Chondrocyte (in vitro differentiated cells): ENCODE data around the gene ARTN. TPM values are rescaled to one million over a fixed set of nuclear protein-coding genes. Genes with fewer than 3 reads are reported as not detected.

Experiments
- DNase-seq: peaks from one replicate; pipeline ENCODE4 v3.0.0; 2021; ENCODE audit warnings: mixed read lengths, low spot score
- H3K27ac Mint-ChIP-seq: one replicate; pipeline ENCODE4 v1.8.0; 2021; ENCODE audit warnings: mild to moderate bottlenecking, moderate library complexity, mixed read lengths; ENCODE audit not compliant: unreplicated experiment
- H3K27me3 Mint-ChIP-seq: 2 replicates; pipeline ENCODE4 v1.8.0; 2021; ENCODE audit warnings: low read depth, mixed read lengths
- H3K36me3 Mint-ChIP-seq: 2 replicates; pipeline ENCODE4 v1.8.0; 2021; ENCODE audit warnings: low read depth, mixed read lengths
- H3K4me1 Mint-ChIP-seq: 2 replicates; pipeline ENCODE4 v1.8.0; 2021; ENCODE audit warnings: low read depth, mild to moderate bottlenecking, mixed read lengths
- H3K4me3 Mint-ChIP-seq: one replicate; pipeline ENCODE4 v1.8.0; 2021; ENCODE audit warnings: mild to moderate bottlenecking, moderate library complexity, mixed read lengths; ENCODE audit not compliant: unreplicated experiment
- H3K9me3 Mint-ChIP-seq: 2 replicates; pipeline ENCODE4 v1.8.0; 2021; ENCODE audit warnings: low read depth, mixed read lengths
- total RNA-seq: library from RNA; stranded (reverse); gene quantifications from 3 replicates; pipeline ENCODE4 v1.2.1, GENCODE V29; 2021
- TF ChIP-seq, protein P1 (sequence below): fragments of 200-600 bp; sonication (generic); IDR thresholded peaks from 2 replicates; pipeline ENCODE4 v1.5.0; 2021; ENCODE audit warnings: antibody characterized with exemption, mild to moderate bottlenecking, moderate library complexity

The ARTN gene
- total RNA-seq, 1 donor from 2014 or later: 0.50 TPM

DNA sequence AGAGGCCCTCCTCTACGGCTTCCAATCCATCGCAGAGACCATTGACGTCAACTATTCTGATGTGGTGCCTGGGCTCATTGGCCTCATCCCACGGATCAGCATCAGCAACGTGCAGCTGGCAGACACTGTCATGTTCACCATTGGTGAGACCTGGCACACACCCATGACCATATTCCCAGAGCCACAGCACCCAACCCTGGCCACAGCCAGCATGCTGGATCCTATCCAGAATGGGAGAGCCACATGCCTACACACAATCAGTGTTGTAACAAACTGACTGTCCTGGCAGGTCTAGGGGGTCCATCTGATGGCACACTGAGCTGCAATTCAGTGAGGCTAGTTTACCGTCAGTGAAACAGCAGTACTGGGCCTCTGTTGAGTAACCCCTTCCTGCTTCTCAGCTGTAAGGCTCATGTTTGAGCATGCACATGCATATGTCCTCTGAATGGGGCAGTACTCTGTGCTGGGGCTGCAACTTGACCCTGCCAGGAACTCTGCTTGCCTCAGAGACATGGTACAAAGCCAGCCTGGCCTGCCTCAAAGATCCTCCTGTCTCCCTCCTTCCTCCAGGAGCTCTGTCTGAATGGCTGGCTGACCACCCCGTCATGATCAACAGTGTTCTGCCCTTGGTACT is 23.9 kb downstream of the ARTN start:
- TF ChIP-seq, protein P1, sequence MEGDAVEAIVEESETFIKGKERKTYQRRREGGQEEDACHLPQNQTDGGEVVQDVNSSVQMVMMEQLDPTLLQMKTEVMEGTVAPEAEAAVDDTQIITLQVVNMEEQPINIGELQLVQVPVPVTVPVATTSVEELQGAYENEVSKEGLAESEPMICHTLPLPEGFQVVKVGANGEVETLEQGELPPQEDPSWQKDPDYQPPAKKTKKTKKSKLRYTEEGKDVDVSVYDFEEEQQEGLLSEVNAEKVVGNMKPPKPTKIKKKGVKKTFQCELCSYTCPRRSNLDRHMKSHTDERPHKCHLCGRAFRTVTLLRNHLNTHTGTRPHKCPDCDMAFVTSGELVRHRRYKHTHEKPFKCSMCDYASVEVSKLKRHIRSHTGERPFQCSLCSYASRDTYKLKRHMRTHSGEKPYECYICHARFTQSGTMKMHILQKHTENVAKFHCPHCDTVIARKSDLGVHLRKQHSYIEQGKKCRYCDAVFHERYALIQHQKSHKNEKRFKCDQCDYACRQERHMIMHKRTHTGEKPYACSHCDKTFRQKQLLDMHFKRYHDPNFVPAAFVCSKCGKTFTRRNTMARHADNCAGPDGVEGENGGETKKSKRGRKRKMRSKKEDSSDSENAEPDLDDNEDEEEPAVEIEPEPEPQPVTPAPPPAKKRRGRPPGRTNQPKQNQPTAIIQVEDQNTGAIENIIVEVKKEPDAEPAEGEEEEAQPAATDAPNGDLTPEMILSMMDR: no peak
- no peak overlapping the region for H3K27ac Mint-ChIP-seq
- DNase-seq: no peak
- no peak overlapping the region for H3K4me3 Mint-ChIP-seq
- H3K4me1 Mint-ChIP-seq: no peaks in the 10 kb centered on the region
- H3K9me3 Mint-ChIP-seq: no peaks in the 10 kb centered on the region
- no peaks in the 10 kb centered on the region for H3K27me3 Mint-ChIP-seq
- H3K36me3 Mint-ChIP-seq: peaks cover 27% of the 10 kb centered on the region

DNA sequence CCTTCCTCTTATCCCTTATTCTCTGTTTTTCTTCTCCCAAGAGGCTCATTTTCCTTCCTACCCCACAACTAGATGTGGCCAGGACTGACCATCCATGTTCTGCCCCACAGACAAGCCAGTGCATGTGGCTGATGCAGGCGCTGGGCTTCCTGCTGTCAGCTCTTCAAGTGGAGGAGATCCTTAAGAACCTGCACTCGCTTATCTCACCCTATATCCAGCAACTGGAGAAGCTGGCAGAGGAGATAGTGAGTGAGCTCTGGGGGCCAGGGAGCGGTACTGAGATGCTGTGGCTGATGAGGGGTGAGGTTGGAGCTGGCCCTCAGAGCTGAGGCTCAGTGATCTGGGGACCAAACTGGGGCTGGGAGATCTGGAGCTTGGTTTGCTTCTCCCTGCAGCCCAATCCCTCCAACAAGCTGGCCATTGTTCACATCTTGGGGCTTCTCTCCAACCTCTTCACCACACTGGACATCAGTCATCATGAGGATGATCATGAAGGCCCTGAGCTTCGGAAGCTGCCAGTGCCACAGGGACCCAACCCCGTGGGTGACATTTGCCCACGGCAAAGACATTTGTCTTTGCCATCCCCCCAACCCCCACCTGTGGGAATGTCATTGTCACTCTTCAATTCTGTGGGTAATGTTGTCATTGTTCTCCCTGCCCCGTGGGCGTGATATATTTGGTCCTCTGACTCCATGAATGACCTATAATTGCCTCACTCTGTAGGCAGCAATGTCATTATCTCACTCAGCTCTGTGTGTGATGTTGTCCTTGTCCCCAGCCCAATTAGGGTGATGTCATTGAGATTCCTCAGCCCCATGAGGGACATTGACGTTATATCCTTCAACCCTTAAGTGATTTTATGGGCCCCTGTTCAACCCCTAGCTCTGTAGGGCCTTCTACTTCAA is 25.0 kb downstream of the ARTN start:
- no peaks in the 10 kb centered on the region for H3K4me1 Mint-ChIP-seq
- peaks cover 28% of the 10 kb centered on the region for H3K36me3 Mint-ChIP-seq
- DNase-seq: no peak
- no peak overlapping the region for H3K27ac Mint-ChIP-seq
- H3K27me3 Mint-ChIP-seq: no peaks in the 10 kb centered on the region
- no peaks in the 10 kb centered on the region for H3K9me3 Mint-ChIP-seq
- TF ChIP-seq, protein P1: no peak
- no peak overlapping the region for H3K4me3 Mint-ChIP-seq

DNA sequence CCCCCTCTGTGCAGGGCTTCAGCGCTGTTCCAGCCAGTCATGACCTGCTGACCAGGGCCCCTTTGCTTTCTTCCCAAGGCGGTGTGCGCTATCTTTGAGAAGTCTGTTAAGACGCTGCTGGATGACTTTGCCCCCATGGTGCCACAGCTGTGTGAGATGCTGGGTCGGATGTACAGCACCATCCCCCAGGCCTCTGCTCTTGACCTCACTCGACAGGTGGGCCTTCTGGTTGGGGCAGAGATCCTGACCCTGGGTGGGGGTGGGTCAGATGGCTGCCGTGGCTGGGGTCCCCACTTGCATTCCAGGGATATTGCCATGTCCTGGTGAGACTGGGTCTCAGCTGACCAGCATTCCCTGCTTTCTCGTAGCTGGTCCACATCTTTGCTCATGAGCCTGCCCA is 27.2 kb downstream of the ARTN start:
- H3K9me3 Mint-ChIP-seq: no peaks in the 10 kb centered on the region
- no peak overlapping the region for H3K27ac Mint-ChIP-seq
- TF ChIP-seq, protein P1: no peak
- H3K27me3 Mint-ChIP-seq: no peaks in the 10 kb centered on the region
- no peak overlapping the region for H3K4me3 Mint-ChIP-seq
- no peaks in the 10 kb centered on the region for H3K4me1 Mint-ChIP-seq
- no peak for DNase-seq
- H3K36me3 Mint-ChIP-seq: peaks cover 28% of the 10 kb centered on the region

DNA sequence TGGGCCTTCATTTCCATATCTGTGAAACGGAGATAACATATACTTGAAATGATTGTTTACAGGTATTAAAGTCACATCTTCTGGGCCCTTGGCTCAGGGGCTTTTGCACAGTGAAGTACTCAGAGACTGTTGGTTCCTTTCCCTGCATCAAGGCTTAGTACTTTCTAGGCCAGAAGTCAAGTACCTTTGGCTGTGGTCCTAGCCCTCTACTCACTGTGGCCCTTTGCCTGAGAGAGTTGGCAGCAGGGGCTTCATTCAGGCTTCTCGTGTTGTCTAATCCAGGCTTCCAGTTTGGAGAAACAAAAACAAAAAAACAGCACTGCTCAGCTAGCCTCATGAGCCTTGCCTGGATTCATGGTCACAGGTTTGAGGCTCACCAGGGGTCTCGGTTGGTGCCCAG is 28.1 kb downstream of the ARTN start:
- H3K4me1 Mint-ChIP-seq: no peaks in the 10 kb centered on the region
- no peak for DNase-seq
- no peaks in the 10 kb centered on the region for H3K27me3 Mint-ChIP-seq
- H3K4me3 Mint-ChIP-seq: no peak overlapping the region
- peaks cover 29% of the 10 kb centered on the region for H3K36me3 Mint-ChIP-seq
- TF ChIP-seq, protein P1: no peak
- no peak overlapping the region for H3K27ac Mint-ChIP-seq
- no peaks in the 10 kb centered on the region for H3K9me3 Mint-ChIP-seq

DNA sequence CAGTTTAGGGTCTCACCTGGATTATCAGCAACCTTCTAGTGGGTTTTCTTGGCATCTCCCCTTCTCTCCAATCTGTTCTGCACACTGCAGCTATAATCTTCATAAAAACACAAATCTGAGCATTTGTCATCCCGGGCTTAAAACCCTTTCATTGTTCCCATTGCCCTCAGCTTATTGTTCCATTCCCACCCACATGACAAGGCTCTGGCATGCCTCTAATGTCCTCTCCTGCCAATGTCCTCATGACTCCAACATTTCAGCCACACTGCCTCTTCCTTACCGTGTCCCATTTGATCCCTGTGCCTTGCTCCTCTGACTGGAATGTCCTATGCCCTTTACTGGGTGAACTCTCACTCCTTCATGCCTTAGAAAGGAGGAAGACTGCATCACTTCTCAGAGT is 28.7 kb downstream of the ARTN start:
- DNase-seq: no peak
- Mint-ChIP-seq H3K27ac (no peak overlapping the region), H3K27me3 (no peaks in the 10 kb centered on the region), H3K36me3 (peaks cover 27% of the 10 kb centered on the region), H3K9me3 (no peaks in the 10 kb centered on the region), H3K4me1 (no peaks in the 10 kb centered on the region), H3K4me3 (no peak overlapping the region)
- TF ChIP-seq, protein P1: no peak
